ENCODE measurements around the gene STK35. TPM values are rescaled to one million over a fixed set of nuclear protein-coding genes. Genes with fewer than 3 reads are reported as not detected.

STK35 gene
- total and polyA plus RNA-seq, 2 of the 13 experiments (the other 11 are each of a cell fraction or from before 2014, with no cell fraction given): 27.4 to 29.8 TPM

GRCh38 chr20:2066461-2067122 is 35.0 kb upstream of the STK35 start (continued):
- TF ChIP-seq TERF1 (CRISPR knock-in tag; IDR thresholded peaks at IDR 0.05) (no peak), NFE2L1 (CRISPR knock-in tag; IDR thresholded peaks at IDR 0.05; ENCODE audit: borderline replicate concordance) (no peak), NR2C2 (CRISPR knock-in tag; IDR thresholded peaks at IDR 0.05; ENCODE audit: borderline replicate concordance) (peak; percentile 63; the same call in 1 of the 2 replicates), ELF3 (CRISPR knock-in tag; IDR thresholded peaks at IDR 0.05) (peak; percentile 75), ASH2L (IDR thresholded peaks at IDR 0.05; ENCODE audit: insufficient read length, low read depth, low read length) (peak; percentile 81), ATF1 (CRISPR knock-in tag; IDR thresholded peaks at IDR 0.05) (peak; percentile 59), GATAD2A (CRISPR knock-in tag; IDR thresholded peaks at IDR 0.05) (peak; percentile 96), ZBTB40 (IDR thresholded peaks at IDR 0.05) (0 out of 2 replicates have a peak, but pooled peaks have one; percentile 15), ZBTB40 (CRISPR knock-in tag; IDR thresholded peaks at IDR 0.05) (no peak; the same call in 1 of the 2 replicates), ELF4 (CRISPR knock-in tag; IDR thresholded peaks at IDR 0.05; ENCODE audit: borderline replicate concordance) (0 out of 2 replicates have a peak, but pooled peaks have one; percentile 21), ZNF496 (CRISPR knock-in tag; IDR thresholded peaks at IDR 0.05; ENCODE audit: insufficient replicate concordance) (no peak), PCBP1 (IDR thresholded peaks at IDR 0.05; ENCODE audit: borderline replicate concordance, low read depth, low read length) (no peak), ZNF784 (CRISPR knock-in tag; IDR thresholded peaks at IDR 0.05; ENCODE audit: borderline replicate concordance) (no peak), NR1H2 (CRISPR knock-in tag; IDR thresholded peaks at IDR 0.05; ENCODE audit: borderline replicate concordance, low read depth) (no peak), HDAC2 (CRISPR knock-in tag; IDR thresholded peaks at IDR 0.05) (peak; percentile 96), ZSCAN9 (CRISPR knock-in tag; IDR thresholded peaks at IDR 0.05; ENCODE audit: borderline replicate concordance) (peak; percentile 74; the same call in 1 of the 2 replicates), ZBTB2 (CRISPR knock-in tag; IDR thresholded peaks at IDR 0.05; ENCODE audit: low read depth) (no peak)

Measured in HepG2 (cell line).